ENCODE data around the gene ADARB2. TPM values are rescaled to one million over a fixed set of nuclear protein-coding genes. Genes with fewer than 3 reads are reported as not detected.

Gene ADARB2
- total and polyA plus RNA-seq, 5 donors = 0.53 to 1.6 (median 0.59) TPM

- intact Hi-C loops (cut with DNase I) = no loop called here
- DNase-seq (no peak), ATAC-seq (no peak)
- Histone ChIP-seq H3K27me3 (ENCODE audit: control insufficient read depth, insufficient read depth) (no peaks in the 10 kb centered on the region), H3K4me1 (ENCODE audit: control insufficient read depth, insufficient read depth, low read length) (no peaks in the 10 kb centered on the region), H3K4me3 (ENCODE audit: low read length) (no peak overlapping the region), H3K27ac (ENCODE audit: low read length) (no peak overlapping the region), H3K9me3 (ENCODE audit: control insufficient read depth, low read length) (no peaks in the 10 kb centered on the region)
- WGBS = 79% methylated on average over 12 of the region's 12 CpGs
These were observed 163.3 kb downstream of the ADARB2 start for GRCh38 chr10:1573981-1574380.

GRCh38 chr10:1573334-1573969 is 163.9 kb downstream of the ADARB2 start:
- 87% methylated on average over 14 of the region's 14 CpGs for WGBS
- Histone ChIP-seq H3K27me3 (ENCODE audit: control insufficient read depth, insufficient read depth) (no peaks in the 10 kb centered on the region), H3K4me1 (ENCODE audit: control insufficient read depth, insufficient read depth, low read length) (no peaks in the 10 kb centered on the region), H3K9me3 (ENCODE audit: control insufficient read depth, low read length) (no peaks in the 10 kb centered on the region), H3K27ac (ENCODE audit: low read length) (no peak overlapping the region), H3K4me3 (ENCODE audit: low read length) (no peak overlapping the region)
- DNase-seq (no peak), ATAC-seq (no peak)
- intact Hi-C loops (cut with DNase I) = no loop called here

- no peak for DNase-seq
- ATAC-seq = no peak
- Histone ChIP-seq H3K9me3 (ENCODE audit: control insufficient read depth, low read length) (no peaks in the 10 kb centered on the region), H3K27ac (ENCODE audit: low read length) (no peak overlapping the region), H3K27me3 (ENCODE audit: control insufficient read depth, insufficient read depth) (no peaks in the 10 kb centered on the region), H3K4me1 (ENCODE audit: control insufficient read depth, insufficient read depth, low read length) (no peaks in the 10 kb centered on the region), H3K4me3 (ENCODE audit: low read length) (no peak overlapping the region)
- intact Hi-C loops (cut with DNase I) = no loop called here
- WGBS = 55% methylated on average over 10 of the region's 10 CpGs
These were observed 164.6 kb downstream of the ADARB2 start for GRCh38 chr10:1572519-1573333.

GRCh38 chr10:1571587-1572237 is 165.6 kb downstream of the ADARB2 start:
- Histone ChIP-seq H3K4me3 (ENCODE audit: low read length) (no peak overlapping the region), H3K4me1 (ENCODE audit: control insufficient read depth, insufficient read depth, low read length) (no peaks in the 10 kb centered on the region), H3K27ac (ENCODE audit: low read length) (no peak overlapping the region), H3K27me3 (ENCODE audit: control insufficient read depth, insufficient read depth) (no peaks in the 10 kb centered on the region), H3K9me3 (ENCODE audit: control insufficient read depth, low read length) (no peaks in the 10 kb centered on the region)
- 89% methylated on average over 4 of the region's 4 CpGs for WGBS
- DNase-seq = no peak
- ATAC-seq = no peak
- intact Hi-C loops (cut with DNase I) = no loop called here

- H3K27me3 ChIP-seq (ENCODE audit: control insufficient read depth, insufficient read depth) = no peaks in the 10 kb centered on the region
- no peak overlapping the region for H3K4me3 ChIP-seq (ENCODE audit: low read length)
- no peaks in the 10 kb centered on the region for H3K9me3 ChIP-seq (ENCODE audit: control insufficient read depth, low read length)
- intact Hi-C loops (cut with DNase I) = no loop called here
- DNase-seq (no peak), ATAC-seq (no peak)
- H3K27ac ChIP-seq (ENCODE audit: low read length) = no peak overlapping the region
- WGBS = 57% methylated on average over 10 of the region's 10 CpGs
- H3K4me1 ChIP-seq (ENCODE audit: control insufficient read depth, insufficient read depth, low read length) = no peaks in the 10 kb centered on the region
These were observed 166.8 kb downstream of the ADARB2 start for GRCh38 chr10:1570416-1571051.

- DNase-seq (no peak), ATAC-seq (no peak)
- H3K27me3 ChIP-seq (ENCODE audit: control insufficient read depth, insufficient read depth) = no peaks in the 10 kb centered on the region
- 67% methylated on average over 8 of the region's 8 CpGs for WGBS
- H3K4me1 ChIP-seq (ENCODE audit: control insufficient read depth, insufficient read depth, low read length) = no peaks in the 10 kb centered on the region
- no peaks in the 10 kb centered on the region for H3K9me3 ChIP-seq (ENCODE audit: control insufficient read depth, low read length)
- intact Hi-C loops (cut with DNase I) = no loop called here
- H3K27ac ChIP-seq (ENCODE audit: low read length) = no peak overlapping the region
- H3K4me3 ChIP-seq (ENCODE audit: low read length) = no peak overlapping the region
These were observed 168.1 kb downstream of the ADARB2 start for GRCh38 chr10:1569208-1569607.

GRCh38 chr10:1567742-1568495 is 169.4 kb downstream of the ADARB2 start:
- Histone ChIP-seq H3K9me3 (ENCODE audit: control insufficient read depth, low read length) (no peaks in the 10 kb centered on the region), H3K4me1 (ENCODE audit: control insufficient read depth, insufficient read depth, low read length) (no peaks in the 10 kb centered on the region), H3K27ac (ENCODE audit: low read length) (no peak overlapping the region), H3K4me3 (ENCODE audit: low read length) (no peak overlapping the region), H3K27me3 (ENCODE audit: control insufficient read depth, insufficient read depth) (no peaks in the 10 kb centered on the region)
- WGBS = 84% methylated on average over 29 of the region's 29 CpGs
- ATAC-seq (no peak), DNase-seq (no peak)
- intact Hi-C loops (cut with DNase I) = no loop called here

- ATAC-seq = no peak
- no peak overlapping the region for H3K4me3 ChIP-seq (ENCODE audit: low read length)
- DNase-seq = no peak
- no peaks in the 10 kb centered on the region for H3K9me3 ChIP-seq (ENCODE audit: control insufficient read depth, low read length)
- H3K4me1 ChIP-seq (ENCODE audit: control insufficient read depth, insufficient read depth, low read length) = no peaks in the 10 kb centered on the region
- H3K27ac ChIP-seq (ENCODE audit: low read length) = no peak overlapping the region
- intact Hi-C loops (cut with DNase I) = no loop called here
- 72% methylated on average over 7 of the region's 7 CpGs for WGBS
- no peaks in the 10 kb centered on the region for H3K27me3 ChIP-seq (ENCODE audit: control insufficient read depth, insufficient read depth)
These were observed 170.2 kb downstream of the ADARB2 start for GRCh38 chr10:1567152-1567551.

- intact Hi-C loops (cut with DNase I) = no loop called here
- no peak overlapping the region for H3K27ac ChIP-seq (ENCODE audit: low read length)
- no peaks in the 10 kb centered on the region for H3K27me3 ChIP-seq (ENCODE audit: control insufficient read depth, insufficient read depth)
- ATAC-seq (no peak), DNase-seq (no peak)
- H3K4me1 ChIP-seq (ENCODE audit: control insufficient read depth, insufficient read depth, low read length) = no peaks in the 10 kb centered on the region
- no peaks in the 10 kb centered on the region for H3K9me3 ChIP-seq (ENCODE audit: control insufficient read depth, low read length)
- WGBS = 80% methylated on average over 11 of the region's 11 CpGs
- H3K4me3 ChIP-seq (ENCODE audit: low read length) = no peak overlapping the region
These were observed 172.5 kb downstream of the ADARB2 start for GRCh38 chr10:1564791-1565190.

- DNase-seq = no peak
- no peak overlapping the region for H3K4me3 ChIP-seq (ENCODE audit: low read length)
- no peaks in the 10 kb centered on the region for H3K27me3 ChIP-seq (ENCODE audit: control insufficient read depth, insufficient read depth)
- no peak for ATAC-seq
- H3K27ac ChIP-seq (ENCODE audit: low read length) = no peak overlapping the region
- WGBS = 76% methylated on average over 13 of the region's 13 CpGs
- intact Hi-C loops (cut with DNase I) = no loop called here
- H3K4me1 ChIP-seq (ENCODE audit: control insufficient read depth, insufficient read depth, low read length) = no peaks in the 10 kb centered on the region
- no peaks in the 10 kb centered on the region for H3K9me3 ChIP-seq (ENCODE audit: control insufficient read depth, low read length)
These were observed 174.3 kb downstream of the ADARB2 start for GRCh38 chr10:1563028-1563427.
